Measurements from ENCODE around the gene FOXA2.

DNA sequence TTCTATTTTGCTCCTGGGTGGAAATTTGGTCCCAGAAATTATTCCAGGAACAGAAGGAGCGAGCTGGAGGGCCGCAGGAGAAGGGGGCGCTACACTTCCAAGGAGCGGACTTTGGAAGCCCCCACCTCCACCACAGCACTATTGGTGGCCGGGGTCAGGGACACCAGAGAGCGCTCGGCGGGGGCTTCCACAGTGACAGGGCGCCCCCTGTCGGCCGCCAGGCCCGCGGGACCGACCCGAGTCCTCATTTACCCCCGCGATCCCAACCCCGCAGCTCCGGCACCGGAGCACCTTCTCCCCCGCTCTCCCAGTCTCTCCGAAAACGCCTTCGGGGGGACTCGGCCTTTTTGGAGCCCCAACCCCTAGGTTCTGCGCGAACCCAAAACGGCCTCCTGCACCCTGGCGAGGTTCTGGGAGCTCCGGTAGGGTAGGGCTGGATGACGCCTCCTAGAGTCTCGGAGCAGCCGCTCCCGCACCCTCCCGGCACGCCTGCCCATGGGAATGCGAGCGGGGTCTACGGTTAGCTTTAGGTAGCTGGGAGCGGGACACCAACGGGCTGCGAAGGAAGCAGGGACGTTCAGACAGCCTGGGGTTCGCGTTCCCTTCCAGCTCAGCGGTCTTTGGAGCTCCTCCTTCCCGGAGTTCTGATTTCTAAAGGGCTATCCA is 2.4 kb upstream of the FOXA2 start:
- TF ChIP-seq TAF1 (IDR thresholded peaks at IDR 0.05; ENCODE audit: low read depth, low read length) (no peak), POLR2AphosphoS5 (IDR thresholded peaks at IDR 0.05; ENCODE audit: low read depth, low read length) (no peak), POLR2A (IDR thresholded peaks at IDR 0.05; ENCODE audit: low read depth, low read length) (no peak), POU2F2 (IDR thresholded peaks at IDR 0.05; ENCODE audit: low read depth, low read length) (no peak), PAX5 (IDR thresholded peaks at IDR 0.05; ENCODE audit: insufficient read depth, low read length, severe bottlenecking) (no peak), SPI1 (IDR thresholded peaks at IDR 0.05; ENCODE audit: low read depth, low read length) (no peak)

All from GM12891 (cell line).